ENCODE results near the gene DSTN.

DNA sequence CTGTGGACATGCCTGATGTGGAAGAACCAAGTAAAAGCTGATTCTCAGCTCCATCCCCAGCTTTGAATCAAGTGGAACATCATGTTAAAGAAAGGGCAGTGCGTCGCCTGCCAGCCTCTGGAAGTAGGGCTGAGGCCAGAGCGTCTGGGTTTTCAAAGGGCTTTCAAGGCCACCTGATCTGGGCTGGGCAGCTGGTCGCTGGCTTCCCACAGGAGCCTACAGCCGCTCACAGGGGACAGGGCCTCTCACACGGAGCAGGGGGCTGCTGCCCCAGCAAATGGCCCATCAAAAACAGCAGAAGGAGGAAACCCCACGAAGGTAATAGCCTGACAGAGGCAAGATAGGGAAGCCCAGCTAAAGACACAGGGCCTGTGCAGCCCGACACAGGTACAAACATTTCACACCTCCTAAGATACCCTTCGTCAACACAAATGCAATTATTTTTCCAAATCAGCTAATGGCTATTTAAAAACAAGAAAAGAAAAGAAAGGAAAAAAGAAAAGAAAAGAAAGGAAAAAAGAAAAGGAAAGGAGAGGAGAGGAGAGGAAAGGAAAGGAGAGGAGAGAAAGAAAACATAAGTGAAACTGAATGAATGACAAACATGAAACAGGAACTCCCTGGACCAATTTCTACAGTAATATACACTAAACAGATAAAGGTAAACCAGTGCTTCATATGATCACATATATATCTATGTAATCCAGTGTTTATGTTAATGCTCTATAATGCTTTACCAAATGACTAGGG lies 87.4 kb downstream of the DSTN start:
- TF ChIP-seq, protein P1, sequence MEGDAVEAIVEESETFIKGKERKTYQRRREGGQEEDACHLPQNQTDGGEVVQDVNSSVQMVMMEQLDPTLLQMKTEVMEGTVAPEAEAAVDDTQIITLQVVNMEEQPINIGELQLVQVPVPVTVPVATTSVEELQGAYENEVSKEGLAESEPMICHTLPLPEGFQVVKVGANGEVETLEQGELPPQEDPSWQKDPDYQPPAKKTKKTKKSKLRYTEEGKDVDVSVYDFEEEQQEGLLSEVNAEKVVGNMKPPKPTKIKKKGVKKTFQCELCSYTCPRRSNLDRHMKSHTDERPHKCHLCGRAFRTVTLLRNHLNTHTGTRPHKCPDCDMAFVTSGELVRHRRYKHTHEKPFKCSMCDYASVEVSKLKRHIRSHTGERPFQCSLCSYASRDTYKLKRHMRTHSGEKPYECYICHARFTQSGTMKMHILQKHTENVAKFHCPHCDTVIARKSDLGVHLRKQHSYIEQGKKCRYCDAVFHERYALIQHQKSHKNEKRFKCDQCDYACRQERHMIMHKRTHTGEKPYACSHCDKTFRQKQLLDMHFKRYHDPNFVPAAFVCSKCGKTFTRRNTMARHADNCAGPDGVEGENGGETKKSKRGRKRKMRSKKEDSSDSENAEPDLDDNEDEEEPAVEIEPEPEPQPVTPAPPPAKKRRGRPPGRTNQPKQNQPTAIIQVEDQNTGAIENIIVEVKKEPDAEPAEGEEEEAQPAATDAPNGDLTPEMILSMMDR (IDR thresholded peaks at IDR 0.05), result no peak
- TF ChIP-seq POLR2A (IDR thresholded peaks at IDR 0.05), result no peak

All from Peyer's patch (tissue), 4 donors.